Measurements from ENCODE around the gene TYW5. TPM values are rescaled to one million over a fixed set of nuclear protein-coding genes. Genes with fewer than 3 reads are reported as not detected.

The TYW5 gene
- total and polyA plus RNA-seq, 3 donors from 2014 or later: 5.3 to 18.0 (median 17.2) TPM

DNA sequence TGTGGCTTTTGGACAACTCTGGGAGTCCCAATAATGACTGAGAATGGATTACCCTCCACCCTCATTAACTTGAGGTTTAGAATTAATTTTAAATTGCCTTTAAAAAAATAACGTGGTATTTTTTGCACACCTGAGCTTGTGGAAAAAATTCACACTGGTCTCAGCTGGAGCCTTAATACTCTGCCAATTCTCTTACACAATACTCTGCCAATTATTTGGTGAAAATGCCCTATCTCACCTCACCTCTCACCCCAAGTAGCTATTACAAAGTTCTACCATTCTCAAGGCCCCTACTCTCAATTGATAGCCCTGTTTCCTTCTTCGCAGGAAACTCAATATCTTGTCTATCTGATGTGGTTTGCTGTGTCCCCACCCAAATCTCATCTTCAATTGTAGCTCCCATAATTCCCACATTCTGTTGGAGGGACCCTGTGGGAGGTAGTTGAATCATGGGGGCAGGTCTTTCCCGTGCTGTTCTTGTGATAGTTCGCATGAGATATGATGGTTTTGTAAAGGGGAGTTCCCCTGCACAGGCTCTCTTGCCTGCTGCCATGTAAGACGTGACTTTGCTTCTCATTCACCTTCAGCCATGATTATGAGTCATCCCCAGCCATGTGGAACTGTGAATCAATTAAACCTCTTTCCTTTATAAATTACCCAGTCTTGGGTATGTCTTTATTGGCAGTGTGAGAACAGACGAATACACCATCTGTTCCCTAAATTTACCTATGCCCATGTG lies 71.6 kb downstream of the TYW5 start:
- Histone ChIP-seq H3K4me3 (no peak overlapping the region), H3K4me1 (no peaks in the 10 kb centered on the region), H3K27ac (no peak overlapping the region), H3K27me3 (no peaks in the 10 kb centered on the region), H3K36me3 (ENCODE audit: low read depth, missing control alignments) (no peaks in the 10 kb centered on the region), H3K9me3 (no peaks in the 10 kb centered on the region)
- 84 to 91% methylated on average over 6 of the region's 6 CpGs for WGBS, 2 donors
- no peak for TF ChIP-seq POLR2A (IDR thresholded peaks at IDR 0.05)
- TF ChIP-seq CTCF (IDR thresholded peaks at IDR 0.05): no peak
- intact Hi-C loops (cut with DNase I; ENCODE audit: low total_unique reads): no loop called here
- no peak for DNase-seq

GRCh38 chr2:199882667-199883066 lies 72.6 kb downstream of the TYW5 start:
- Histone ChIP-seq H3K4me3 (no peak overlapping the region), H3K9me3 (no peaks in the 10 kb centered on the region), H3K27me3 (no peaks in the 10 kb centered on the region), H3K4me1 (no peaks in the 10 kb centered on the region), H3K27ac (no peak overlapping the region), H3K36me3 (ENCODE audit: low read depth, missing control alignments) (no peaks in the 10 kb centered on the region)
- TF ChIP-seq CTCF (IDR thresholded peaks at IDR 0.05) (no peak), POLR2A (IDR thresholded peaks at IDR 0.05) (no peak)
- no peak for DNase-seq
- intact Hi-C loops (cut with DNase I; ENCODE audit: low total_unique reads): no loop called here

Small RNA genes lying within 50 kb of the gene (small RNA-seq; reads per million reads assigned to genes)
- 0 reads per million in 2 donors for gene RN7SL717P

Other genes with a start within 250 kb of the TYW5 start
- 1 to 10 TPM; 9.7 TPM for gene FTCDNL1, start 104.3 kb downstream of the TYW5 start, total RNA-seq
- gene FTCDNL1, start 104.3 kb downstream of the TYW5 start, polyA plus RNA-seq (ENCODE audit: insufficient read depth, low read depth, low replicate concordance): 1.5 TPM
- 10 to 100 TPM; 16.8 to 21.7 TPM for gene C2orf69, start 44.2 kb downstream of the TYW5 start, total RNA-seq
- gene C2orf69, start 44.2 kb downstream of the TYW5 start, polyA plus RNA-seq (ENCODE audit: insufficient read depth, low read depth, low replicate concordance): 19.8 TPM
- gene MAIP1, start 91 bp upstream of the TYW5 start, total RNA-seq: 10 to 100 TPM; 16.6 to 18.7 TPM
- 13.6 TPM for gene MAIP1, start 91 bp upstream of the TYW5 start, polyA plus RNA-seq (ENCODE audit: insufficient read depth, low read depth, low replicate concordance)

Data from testis (tissue), 3 donors.